ENCODE measurements around the gene ENTPD8. TPM values are rescaled to one million over a fixed set of nuclear protein-coding genes. Genes with fewer than 3 reads are reported as not detected.

ENTPD8 gene
- total RNA-seq, 1 donor from 2014 or later, result not detected

DNA sequence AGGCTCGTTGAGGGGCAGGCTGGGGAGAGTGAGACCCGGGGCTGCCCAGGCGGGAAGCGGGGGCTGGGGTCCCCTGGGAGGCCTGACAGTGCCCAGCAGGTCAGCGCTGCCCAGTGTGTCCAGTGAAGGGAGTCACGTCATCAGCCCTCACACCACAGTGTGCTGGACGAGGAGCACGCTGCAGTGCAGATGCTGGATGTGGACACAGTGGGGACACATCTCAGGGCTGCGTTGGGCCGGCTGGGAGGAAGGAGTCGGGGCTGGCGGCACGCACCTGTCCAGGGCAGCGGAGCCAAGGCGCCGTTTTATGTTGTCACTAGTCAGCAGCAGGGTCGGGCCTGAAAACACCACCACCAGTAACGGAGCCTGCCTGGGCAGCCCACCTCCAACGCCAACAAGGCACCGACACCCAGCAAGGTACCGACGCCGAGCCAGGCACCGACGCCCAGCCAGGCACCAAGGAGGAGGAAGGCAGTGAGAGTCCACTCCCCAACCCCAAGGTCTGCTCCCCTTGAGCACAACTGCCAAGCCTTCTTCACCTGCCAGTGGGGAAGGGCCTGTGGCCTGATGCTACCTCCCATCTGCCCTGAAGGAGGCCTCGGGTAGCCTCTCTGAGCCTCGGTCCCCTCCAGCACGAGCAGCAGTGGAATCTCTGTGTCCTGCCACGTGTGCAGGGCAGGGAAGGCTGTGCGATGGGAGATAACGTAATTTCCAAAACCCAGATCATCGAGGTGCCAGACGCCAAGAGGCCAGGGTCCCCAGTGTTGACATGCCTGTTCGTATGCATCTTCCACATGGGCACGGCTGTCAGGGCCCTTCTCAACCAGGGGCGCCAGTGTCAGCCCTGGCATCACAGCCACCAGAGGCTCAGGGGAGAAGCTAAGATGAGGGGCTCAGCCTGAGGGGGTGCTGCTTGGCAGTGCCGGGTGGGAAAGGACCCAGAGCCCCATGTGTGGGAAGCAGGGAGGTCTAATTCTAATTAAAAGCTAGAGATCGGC, 39.8 kb upstream of the ENTPD8 start:
- TF ChIP-seq, protein P1, sequence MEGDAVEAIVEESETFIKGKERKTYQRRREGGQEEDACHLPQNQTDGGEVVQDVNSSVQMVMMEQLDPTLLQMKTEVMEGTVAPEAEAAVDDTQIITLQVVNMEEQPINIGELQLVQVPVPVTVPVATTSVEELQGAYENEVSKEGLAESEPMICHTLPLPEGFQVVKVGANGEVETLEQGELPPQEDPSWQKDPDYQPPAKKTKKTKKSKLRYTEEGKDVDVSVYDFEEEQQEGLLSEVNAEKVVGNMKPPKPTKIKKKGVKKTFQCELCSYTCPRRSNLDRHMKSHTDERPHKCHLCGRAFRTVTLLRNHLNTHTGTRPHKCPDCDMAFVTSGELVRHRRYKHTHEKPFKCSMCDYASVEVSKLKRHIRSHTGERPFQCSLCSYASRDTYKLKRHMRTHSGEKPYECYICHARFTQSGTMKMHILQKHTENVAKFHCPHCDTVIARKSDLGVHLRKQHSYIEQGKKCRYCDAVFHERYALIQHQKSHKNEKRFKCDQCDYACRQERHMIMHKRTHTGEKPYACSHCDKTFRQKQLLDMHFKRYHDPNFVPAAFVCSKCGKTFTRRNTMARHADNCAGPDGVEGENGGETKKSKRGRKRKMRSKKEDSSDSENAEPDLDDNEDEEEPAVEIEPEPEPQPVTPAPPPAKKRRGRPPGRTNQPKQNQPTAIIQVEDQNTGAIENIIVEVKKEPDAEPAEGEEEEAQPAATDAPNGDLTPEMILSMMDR (conservative IDR thresholded peaks at IDR 0.05; ENCODE audit: low read depth, low read length), result no peak
- H3K4me3 ChIP-seq (ENCODE audit: low read depth, low read length), result no peak overlapping the region
- DNase-seq (ENCODE audit: low read depth), result no peak

DNA sequence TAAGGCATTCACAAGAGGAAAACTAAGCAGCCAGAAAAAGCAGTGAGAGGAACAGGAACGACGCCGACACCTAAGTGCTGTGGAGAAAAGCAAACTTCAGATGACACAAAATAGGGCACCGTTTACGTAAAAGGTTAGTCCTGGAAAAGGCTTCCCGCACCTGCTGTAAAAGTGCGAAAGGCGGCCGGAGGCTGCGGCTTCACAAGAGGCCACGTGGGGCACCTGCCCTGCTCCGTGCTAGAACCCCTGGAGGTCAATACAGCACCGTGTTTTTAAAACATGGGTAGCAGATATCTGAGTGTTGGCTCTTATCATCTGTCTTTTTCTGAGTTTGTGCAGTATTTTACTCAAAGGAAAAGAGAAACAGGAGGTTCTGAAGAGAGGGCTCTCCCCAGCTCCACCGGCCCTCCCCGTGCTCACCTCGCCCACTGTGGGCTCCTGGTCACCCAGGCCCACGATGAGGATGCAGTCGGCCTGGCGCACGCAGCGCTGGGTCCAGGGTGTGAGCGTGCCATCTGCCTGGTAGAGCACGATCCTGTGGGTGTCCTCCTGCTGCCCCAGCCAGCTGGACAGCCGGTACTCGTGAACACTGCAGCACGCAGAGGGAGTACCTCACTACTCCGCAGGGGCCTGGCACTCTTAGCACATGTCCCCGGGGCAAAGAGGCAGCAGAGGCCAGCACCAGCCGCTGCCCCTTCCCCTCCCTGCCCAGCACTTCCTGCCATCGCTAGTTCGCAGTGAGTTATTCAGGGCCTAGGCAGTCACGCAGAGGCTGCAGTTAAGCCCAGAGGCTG, 38.9 kb upstream of the ENTPD8 start:
- no peak overlapping the region for H3K4me3 ChIP-seq (ENCODE audit: low read depth, low read length)
- no peak for DNase-seq (ENCODE audit: low read depth)
- TF ChIP-seq, protein P1 (conservative IDR thresholded peaks at IDR 0.05; ENCODE audit: low read depth, low read length), result no peak

- TF ChIP-seq, protein P1 (conservative IDR thresholded peaks at IDR 0.05; ENCODE audit: low read depth, low read length), result no peak
- H3K4me3 ChIP-seq (ENCODE audit: low read depth, low read length), result no peak overlapping the region
- no peak for DNase-seq (ENCODE audit: low read depth)
Observed at GRCh38 chr9:137478962-137479861, 38.1 kb upstream of the ENTPD8 start.

- TF ChIP-seq, protein P1 (conservative IDR thresholded peaks at IDR 0.05; ENCODE audit: low read depth, low read length), result no peak
- no peak for DNase-seq (ENCODE audit: low read depth)
- H3K4me3 ChIP-seq (ENCODE audit: low read depth, low read length), result no peak overlapping the region
Observed at GRCh38 chr9:137478613-137478961, 37.4 kb upstream of the ENTPD8 start.

GRCh38 chr9:137477778-137478612, 36.8 kb upstream of the ENTPD8 start:
- no peak for DNase-seq (ENCODE audit: low read depth)
- TF ChIP-seq, protein P1 (conservative IDR thresholded peaks at IDR 0.05; ENCODE audit: low read depth, low read length), result no peak
- H3K4me3 ChIP-seq (ENCODE audit: low read depth, low read length), result no peak overlapping the region

GRCh38 chr9:137476856-137477255, 35.7 kb upstream of the ENTPD8 start:
- TF ChIP-seq, protein P1 (conservative IDR thresholded peaks at IDR 0.05; ENCODE audit: low read depth, low read length), result no peak
- no peak overlapping the region for H3K4me3 ChIP-seq (ENCODE audit: low read depth, low read length)
- DNase-seq (ENCODE audit: low read depth), result no peak
